Testis (tissue), 2 donors: ENCODE results near the gene MAP3K2.

ENCODE experiments used
- POLR2A ChIP-seq: fragments of 450-650 bp; IDR thresholded peaks from one replicate; pipeline ENCODE4 v1.6.1; 2017; ENCODE audit warnings: antibody characterized with exemption, mild to moderate bottlenecking, moderate library complexity
- TF ChIP-seq, protein P1 (sequence below), 3 experiments: fragments of 450-650 bp in 2 of 3; fragments of 200-600 bp in 1 of 3; sonication (generic) in 1 of 3; IDR thresholded peaks; one replicate each; pipeline ENCODE4 v1.5.1; 2016 to 2019; ENCODE audit warnings: antibody characterized with exemption in 3 of 3, mild to moderate bottlenecking in 2 of 3, moderate library complexity in 1 of 3

- TF ChIP-seq, protein P1, sequence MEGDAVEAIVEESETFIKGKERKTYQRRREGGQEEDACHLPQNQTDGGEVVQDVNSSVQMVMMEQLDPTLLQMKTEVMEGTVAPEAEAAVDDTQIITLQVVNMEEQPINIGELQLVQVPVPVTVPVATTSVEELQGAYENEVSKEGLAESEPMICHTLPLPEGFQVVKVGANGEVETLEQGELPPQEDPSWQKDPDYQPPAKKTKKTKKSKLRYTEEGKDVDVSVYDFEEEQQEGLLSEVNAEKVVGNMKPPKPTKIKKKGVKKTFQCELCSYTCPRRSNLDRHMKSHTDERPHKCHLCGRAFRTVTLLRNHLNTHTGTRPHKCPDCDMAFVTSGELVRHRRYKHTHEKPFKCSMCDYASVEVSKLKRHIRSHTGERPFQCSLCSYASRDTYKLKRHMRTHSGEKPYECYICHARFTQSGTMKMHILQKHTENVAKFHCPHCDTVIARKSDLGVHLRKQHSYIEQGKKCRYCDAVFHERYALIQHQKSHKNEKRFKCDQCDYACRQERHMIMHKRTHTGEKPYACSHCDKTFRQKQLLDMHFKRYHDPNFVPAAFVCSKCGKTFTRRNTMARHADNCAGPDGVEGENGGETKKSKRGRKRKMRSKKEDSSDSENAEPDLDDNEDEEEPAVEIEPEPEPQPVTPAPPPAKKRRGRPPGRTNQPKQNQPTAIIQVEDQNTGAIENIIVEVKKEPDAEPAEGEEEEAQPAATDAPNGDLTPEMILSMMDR (IDR thresholded peaks at IDR 0.05): no peak
- no peak for TF ChIP-seq POLR2A
Observed at GRCh38 chr2:127416506-127417001, 28.8 kb upstream of the MAP3K2 start.
